Endothelial cell of umbilical vein (primary cell): ENCODE measurements around the gene CD151. TPM values are rescaled to one million over a fixed set of nuclear protein-coding genes. Genes with fewer than 3 reads are reported as not detected.

Source experiments
- BruUV-seq: library from RNA; stranded (reverse); fragments of 400-500 nt; replicated peaks from 2 replicates; lab custom pipeline; 2021; lab: Mats Ljungman, UMichigan
- CTCF ChIA-PET: fragments of 300-600, 350-600 bp; sonication (Branson Sonifier 250); formaldehyde crosslinking; loops from one replicate; lab custom pipeline; 2021; ENCODE audit warnings: antibody characterized with exemption, inconsistent platforms; lab: Charles Lee
- POLR2A ChIA-PET: fragments of 300-600, 350-600 bp; sonication (Branson Sonifier 250); formaldehyde crosslinking; loops from one replicate; lab custom pipeline; 2021; ENCODE audit warnings: antibody characterized with exemption, inconsistent platforms; lab: Charles Lee
- DNase-seq: peaks from one replicate; pipeline ENCODE4 v3.0.0-alpha.2; 2011; ENCODE audit warnings: low read depth, low spot score
- FAIRE-seq: peaks from 2 replicates; lab custom pipeline; 2011; peaks lifted over from hg19 to GRCh38; lab: Jason Lieb, UNC
- H2AFZ ChIP-seq: 2 replicates; pipeline ENCODE4 v1.6.0; 2012; ENCODE audit warnings: low read depth, low read length, control low read depth, inconsistent platforms
- H3K27ac ChIP-seq: 2 replicates; pipeline ENCODE4 v1.5.1; 2011; ENCODE audit warnings: low read depth, mild to moderate bottlenecking, control low read depth, low read length, moderate library complexity; ENCODE audit not compliant: insufficient read depth
- H3K27me3 ChIP-seq, 2 experiments: 2 replicates each; pipeline versions ENCODE4 v1.6.0 to v1.6.1; 2011; ENCODE audit warnings: low read length in 2 of 2, mixed read lengths in 1 of 2; ENCODE audit not compliant: control insufficient read depth in 2 of 2, insufficient read depth in 2 of 2
- H3K36me3 ChIP-seq, 2 experiments: 2 replicates in 1 of 2; 3 replicates in 1 of 2; pipeline ENCODE4 v1.5.1; 2011; ENCODE audit warnings: low read length in 2 of 2, mild to moderate bottlenecking in 1 of 2, moderate library complexity in 1 of 2; ENCODE audit not compliant: control insufficient read depth in 2 of 2, insufficient read depth in 2 of 2; ENCODE audit errors: extremely low read depth in 1 of 2
- H3K4me1 ChIP-seq: 3 replicates; pipeline ENCODE4 v1.5.1; 2011; ENCODE audit warnings: mild to moderate bottlenecking, low read length; ENCODE audit not compliant: control insufficient read depth, insufficient read depth; ENCODE audit errors: extremely low read depth
- H3K4me2 ChIP-seq: 2 replicates; pipeline ENCODE4 v1.6.1; 2011; ENCODE audit warnings: low read length, control low read depth, mixed read lengths; ENCODE audit not compliant: insufficient read depth
- H3K4me3 ChIP-seq, 3 experiments: fragments of 200-600 bp in 1 of 3; sonication (generic), shearing (Covaris generic) in 1 of 3; replicated peaks in 1 of 3; 2 replicates each; pipeline ENCODE4 v1.5.1; 2011 to 2016; ENCODE audit warnings: control low read depth in 3 of 3, low read length in 3 of 3, mild to moderate bottlenecking in 2 of 3, inconsistent platforms in 1 of 3, low read depth in 1 of 3, moderate library complexity in 1 of 3; ENCODE audit not compliant: insufficient read depth in 1 of 3
- H3K79me2 ChIP-seq: 2 replicates; pipeline ENCODE4 v1.6.0; 2012; ENCODE audit warnings: low read length, inconsistent platforms; ENCODE audit not compliant: control insufficient read depth, insufficient read depth
- H3K9ac ChIP-seq: replicated peaks from 2 replicates; pipeline ENCODE3; 2011; ENCODE audit warnings: low read length, control low read depth; ENCODE audit not compliant: insufficient read depth; ENCODE audit errors: extremely low read depth
- H3K9me1 ChIP-seq: replicated peaks from 3 replicates; pipeline ENCODE4 v1.6.0; 2011; ENCODE audit warnings: mild to moderate bottlenecking, low read length; ENCODE audit not compliant: control insufficient read depth, insufficient read depth; ENCODE audit errors: extremely low read depth
- H3K9me3 ChIP-seq: replicated peaks from 2 replicates; pipeline ENCODE4 v1.5.1; 2012; ENCODE audit warnings: low read length, inconsistent platforms; ENCODE audit not compliant: control insufficient read depth, insufficient read depth
- H4K20me1 ChIP-seq: replicated peaks from 2 replicates; pipeline ENCODE3; 2011; ENCODE audit warnings: mild to moderate bottlenecking, low read length; ENCODE audit not compliant: control insufficient read depth, insufficient read depth; ENCODE audit errors: extremely low read depth
- CTCF ChIP-seq, 2 donors: IDR thresholded peaks; 1 replicate in 1 of 2; 2 replicates in 1 of 2; pipeline ENCODE4 v1.5.1; 2011; ENCODE audit warnings: low read length in 2 of 2, mild to moderate bottlenecking in 2 of 2, moderate library complexity in 2 of 2, control low read depth in 1 of 2, inconsistent platforms in 1 of 2, low read depth in 1 of 2; ENCODE audit not compliant: insufficient read depth in 1 of 2; ENCODE audit errors: extremely low read depth in 1 of 2
- FOS ChIP-seq: IDR thresholded peaks from 2 replicates; pipeline ENCODE4 v1.6.1; 2011; ENCODE audit warnings: mild to moderate bottlenecking, low read length, moderate library complexity, borderline replicate concordance; ENCODE audit not compliant: insufficient read depth
- GATA2 ChIP-seq: IDR thresholded peaks from 2 replicates; pipeline ENCODE4 v1.7.0; 2011; ENCODE audit warnings: low read depth, mild to moderate bottlenecking, moderate library complexity, mixed read lengths, low read length; ENCODE audit not compliant: insufficient read length, insufficient read depth
- POLR2A ChIP-seq: IDR thresholded peaks from 2 replicates; pipeline ENCODE4 v1.6.1; 2012; ENCODE audit warnings: low read depth, mild to moderate bottlenecking, control low read depth, low read length
- POLR2AphosphoS5 ChIP-seq: IDR thresholded peaks from 2 replicates; pipeline ENCODE4 v1.6.1; 2012; ENCODE audit warnings: low read depth, mild to moderate bottlenecking, control low read depth, low read length, moderate library complexity; ENCODE audit not compliant: insufficient read depth
- dilution Hi-C: fragments of 300-500 bp; cut with MboI; formaldehyde crosslinking; loops from one replicate; pipeline ENCODE4 v1.15.0; 2019; ENCODE audit warnings: low sequenced_read_pairs; ENCODE audit not compliant: extremely low pct_ligation_motif_present
- intact Hi-C: fragments of 100-400 bp; cut with micrococcal nuclease; formaldehyde crosslinking; loops from one replicate; pipeline ENCODE4 v1.10.0; 2022
- polyA plus RNA-seq, 4 experiments: library from polyadenylated mRNA; depleted of rRNA in 3 of 4; stranded (reverse) in 3 of 4; unstranded in 1 of 4; fragments of >200 nt; gene quantifications; 2 replicates each; pipeline versions ENCODE4 v1.2.1 to v1.2.3, GENCODE V29; 2011 to 2012; ENCODE audit warnings: missing spikeins in 1 of 4
- total RNA-seq: library from RNA; stranded (reverse); gene quantifications from 2 replicates; pipeline ENCODE4 v1.2.3, GENCODE V29; 2021

The CD151 gene
- total and polyA plus RNA-seq, 2 donors (not counting 3 experiments of a cell fraction or from before 2014, with no cell fraction given): 515 to 1,090 TPM

- H3K27ac ChIP-seq: no peak overlapping the region
- no TSS peak for BruUV-seq
- H2AFZ ChIP-seq: no peak overlapping the region
- peaks cover 26% of the 10 kb centered on the region for H3K4me1 ChIP-seq
- no peak overlapping the region for H3K9ac ChIP-seq
- H3K4me2 ChIP-seq: no peak overlapping the region
- no peaks in the 10 kb centered on the region for H4K20me1 ChIP-seq
- no peaks in the 10 kb centered on the region for H3K9me1 ChIP-seq
- no peak overlapping the region for H3K4me3 ChIP-seq
- ChIA-PET POLR2A (no interaction called here), CTCF (interaction anchor here (1.5 kb wide), 1 partner anchor 9 kb away, joined by 8 read pairs; no protein-coding TSS in a partner anchor)
- no peaks in the 10 kb centered on the region for H3K9me3 ChIP-seq
- FAIRE-seq (no peak), DNase-seq (no peak)
- H3K79me2 ChIP-seq: peaks cover 59% of the 10 kb centered on the region
- no peaks in the 10 kb centered on the region for H3K27me3 ChIP-seq
- H3K36me3 ChIP-seq: peaks cover 25 to 43% of the 10 kb centered on the region in 2 experiments
- dilution Hi-C loops: no loop called here
- peak; percentile 82 for TF ChIP-seq POLR2A
- TF ChIP-seq GATA2: no peak
- TF ChIP-seq POLR2AphosphoS5: peak; percentile 71
- intact Hi-C loops: no loop called here
Measured at GRCh38 chr11:839280-839623, 6.5 kb downstream of the CD151 start.

GRCh38 chr11:839875-840617, 7.3 kb downstream of the CD151 start:
- intact Hi-C loops: no loop called here
- no peaks in the 10 kb centered on the region for H3K9me1 ChIP-seq
- DNase-seq (no peak), FAIRE-seq (peak; percentile 15)
- H3K36me3 ChIP-seq: peaks cover 25 to 43% of the 10 kb centered on the region in 2 experiments
- no peaks in the 10 kb centered on the region for H4K20me1 ChIP-seq
- H3K79me2 ChIP-seq: peaks cover 59% of the 10 kb centered on the region
- BruUV-seq: no TSS peak
- no peak overlapping the region for H3K4me3 ChIP-seq
- H3K27ac ChIP-seq: no peak overlapping the region
- no peak overlapping the region for H3K9ac ChIP-seq
- H3K4me1 ChIP-seq: peaks cover 25% of the 10 kb centered on the region
- dilution Hi-C loops: no loop called here
- CTCF ChIA-PET: interaction anchor here (1.0 to 1.5 kb wide), 4 partner anchors 9 to 211 kb away, joined by 3 to 8 read pairs (median 4); no protein-coding TSS in a partner anchor
- no peak overlapping the region for H2AFZ ChIP-seq
- peak overlapping the region; percentile 18 for H3K4me2 ChIP-seq
- no peaks in the 10 kb centered on the region for H3K27me3 ChIP-seq
- H3K9me3 ChIP-seq: no peaks in the 10 kb centered on the region
- no peak for TF ChIP-seq FOS
- peak; percentile 45 to 46 for TF ChIP-seq CTCF (IDR thresholded peaks at IDR 0.05; ENCODE audit: extremely low read depth in 1 of 2, insufficient read depth in 1 of 2, low read depth in 1 of 2, low read length in 2 of 2)
- POLR2A ChIA-PET: interaction anchor here (2.1 to 4.1 kb wide), 2 partner anchors 10 to 20 kb away, joined by 14 to 28 read pairs; partner anchors contain the start of gene PNPLA2
